Measurements from ENCODE around the gene DCAF17.
"Not testable (repeated sequence)": the region's sequence is repeated elsewhere in the genome, so short reads cannot be mapped to it uniquely, and the experiment has no call there.

DCAF17 gene

GRCh38 chr2:171513719-171514160, 79.7 kb downstream of the DCAF17 start:
- no peak for DNase-seq (ENCODE audit: low read depth in 1 of 2, low spot score in 1 of 2)

GRCh38 chr2:171514908-171515582, 81.0 kb downstream of the DCAF17 start:
- no peak for DNase-seq (ENCODE audit: low read depth in 1 of 2, low spot score in 1 of 2)

GRCh38 chr2:171515672-171516298, 81.8 kb downstream of the DCAF17 start:
- no peak for DNase-seq (ENCODE audit: low read depth in 1 of 2, low spot score in 1 of 2)

GRCh38 chr2:171516793-171517192, 82.8 kb downstream of the DCAF17 start:
- DNase-seq (ENCODE audit: low read depth in 1 of 2, low spot score in 1 of 2) = no peak

- DNase-seq (ENCODE audit: low read depth in 1 of 2, low spot score in 1 of 2) = no peak
Measured at GRCh38 chr2:171520471-171520870, 86.4 kb downstream of the DCAF17 start.

GRCh38 chr2:171521361-171522051, 87.5 kb downstream of the DCAF17 start:
- DNase-seq (ENCODE audit: low read depth in 1 of 2, low spot score in 1 of 2) = no peak

GRCh38 chr2:171522052-171522787, 88.2 kb downstream of the DCAF17 start, which contains the start of gene CYBRD1:
Gene CYBRD1, plus strand, starts transcription at chr2:171522474. Its CDS starts 72 bp downstream, at chr2:171522546.
- no peak for DNase-seq (ENCODE audit: low read depth in 1 of 2, low spot score in 1 of 2)

GRCh38 chr2:171522788-171523087, 88.7 kb downstream of the DCAF17 start:
- no peak for DNase-seq (ENCODE audit: low read depth in 1 of 2, low spot score in 1 of 2)

GRCh38 chr2:171523088-171524017, 89.3 kb downstream of the DCAF17 start:
- no peak for DNase-seq (ENCODE audit: low read depth in 1 of 2, low spot score in 1 of 2)

GRCh38 chr2:171524018-171524401, 90.0 kb downstream of the DCAF17 start:
- no peak for DNase-seq (ENCODE audit: low read depth in 1 of 2, low spot score in 1 of 2)

- no peak for DNase-seq (ENCODE audit: low read depth in 1 of 2, low spot score in 1 of 2)
Measured at GRCh38 chr2:171529914-171530313, 95.9 kb downstream of the DCAF17 start.

GRCh38 chr2:171530378-171530777, 96.4 kb downstream of the DCAF17 start:
- no peak for DNase-seq (ENCODE audit: low read depth in 1 of 2, low spot score in 1 of 2)

- DNase-seq (ENCODE audit: low read depth in 1 of 2, low spot score in 1 of 2) = not testable (repeated sequence)
Measured at GRCh38 chr2:171530859-171531258, 96.8 kb downstream of the DCAF17 start.

- DNase-seq (ENCODE audit: low read depth in 1 of 2, low spot score in 1 of 2) = no peak
Measured at GRCh38 chr2:171531291-171531690, 97.3 kb downstream of the DCAF17 start.

GRCh38 chr2:171531836-171532450, 97.9 kb downstream of the DCAF17 start:
- DNase-seq (ENCODE audit: low read depth in 1 of 2, low spot score in 1 of 2) = no peak

- DNase-seq (ENCODE audit: low read depth in 1 of 2, low spot score in 1 of 2) = no peak
Measured at GRCh38 chr2:171533331-171533730, 99.3 kb downstream of the DCAF17 start.
